Epithelial cell of esophagus (primary cell): ENCODE measurements around the gene GJD2.

ENCODE experiments used
- DNase-seq: peaks from one replicate; pipeline ENCODE4 v3.0.0; 2010; ENCODE audit warnings: low read depth
- H3K4me3 ChIP-seq: 2 replicates; pipeline ENCODE4 v1.5.1; 2011; ENCODE audit warnings: mild to moderate bottlenecking, low read length, control low read depth
- CTCF ChIP-seq: IDR thresholded peaks from 2 replicates; pipeline ENCODE4 v1.5.1; 2011; ENCODE audit warnings: low read depth, mild to moderate bottlenecking, low read length, control low read depth, inconsistent platforms; ENCODE audit not compliant: insufficient read depth; ENCODE audit errors: missing control alignments

Gene GJD2

GRCh38 chr15:34713635-34714034, 41.2 kb downstream of the GJD2 start:
- DNase-seq: no peak
- TF ChIP-seq CTCF: no peak
- no peak overlapping the region for H3K4me3 ChIP-seq

DNA sequence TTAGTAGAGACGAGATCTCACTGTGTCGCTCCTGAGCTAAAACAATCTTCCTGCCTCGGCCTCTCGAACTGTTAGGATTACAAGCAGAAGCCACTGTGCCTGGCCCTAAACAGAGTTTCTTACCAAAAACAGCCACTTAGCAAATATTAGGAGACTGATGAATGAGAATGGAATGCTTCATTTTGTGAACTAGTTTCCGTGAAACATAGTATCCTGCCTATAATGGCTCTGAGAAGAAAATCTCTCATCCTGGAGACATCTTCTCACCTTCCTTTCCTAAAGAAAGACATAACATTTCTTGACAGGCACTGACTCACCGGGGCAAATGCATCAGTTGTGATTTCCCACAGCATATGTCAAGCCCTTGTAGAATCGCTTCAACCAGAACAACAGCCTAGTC, 44.9 kb downstream of the GJD2 start:
- TF ChIP-seq CTCF: no peak
- DNase-seq: peak; percentile 58
- H3K4me3 ChIP-seq: no peak overlapping the region

GRCh38 chr15:34708422-34708821, 46.4 kb downstream of the GJD2 start:
- DNase-seq: peak; percentile 75
- TF ChIP-seq CTCF: peak; percentile 96
- no peak overlapping the region for H3K4me3 ChIP-seq

GRCh38 chr15:34701536-34701935, 53.3 kb downstream of the GJD2 start:
- DNase-seq: peak; percentile 3
- no peak overlapping the region for H3K4me3 ChIP-seq
- TF ChIP-seq CTCF: no peak
